ENCODE data around the gene CAMK2G.
A peak's percentile ranks its signal among the peaks of the same experiment; 100 is the strongest.
"Not testable (repeated sequence)": the region's sequence is repeated elsewhere in the genome, so short reads cannot be mapped to it uniquely, and the experiment has no call there.

Gene CAMK2G

GRCh38 chr10:73790886-73791625 is 83.3 kb downstream of the CAMK2G start:
- no peak for DNase-seq (ENCODE audit: low spot score)

DNA sequence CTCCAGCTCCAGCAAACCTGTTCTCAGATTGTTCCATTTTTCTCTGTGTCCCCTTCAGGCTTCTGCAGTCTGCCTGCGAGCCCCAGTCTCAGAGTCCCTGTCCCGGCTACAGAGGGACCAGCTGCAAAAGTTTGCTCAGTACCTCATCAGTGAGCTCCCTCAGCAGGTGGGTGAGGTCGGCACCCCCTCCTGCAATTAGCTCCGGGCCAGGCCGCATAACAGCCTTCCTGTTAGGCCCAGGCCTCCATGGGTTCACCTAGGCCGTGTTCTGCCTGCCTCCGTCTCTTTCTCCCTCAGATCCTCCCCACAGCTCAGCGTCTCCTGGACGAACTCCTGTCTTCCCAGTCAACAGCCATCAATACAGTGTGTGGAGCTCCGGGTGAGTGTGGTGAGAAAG is 84.7 kb downstream of the CAMK2G start:
- no peak for DNase-seq (ENCODE audit: low spot score)

DNA sequence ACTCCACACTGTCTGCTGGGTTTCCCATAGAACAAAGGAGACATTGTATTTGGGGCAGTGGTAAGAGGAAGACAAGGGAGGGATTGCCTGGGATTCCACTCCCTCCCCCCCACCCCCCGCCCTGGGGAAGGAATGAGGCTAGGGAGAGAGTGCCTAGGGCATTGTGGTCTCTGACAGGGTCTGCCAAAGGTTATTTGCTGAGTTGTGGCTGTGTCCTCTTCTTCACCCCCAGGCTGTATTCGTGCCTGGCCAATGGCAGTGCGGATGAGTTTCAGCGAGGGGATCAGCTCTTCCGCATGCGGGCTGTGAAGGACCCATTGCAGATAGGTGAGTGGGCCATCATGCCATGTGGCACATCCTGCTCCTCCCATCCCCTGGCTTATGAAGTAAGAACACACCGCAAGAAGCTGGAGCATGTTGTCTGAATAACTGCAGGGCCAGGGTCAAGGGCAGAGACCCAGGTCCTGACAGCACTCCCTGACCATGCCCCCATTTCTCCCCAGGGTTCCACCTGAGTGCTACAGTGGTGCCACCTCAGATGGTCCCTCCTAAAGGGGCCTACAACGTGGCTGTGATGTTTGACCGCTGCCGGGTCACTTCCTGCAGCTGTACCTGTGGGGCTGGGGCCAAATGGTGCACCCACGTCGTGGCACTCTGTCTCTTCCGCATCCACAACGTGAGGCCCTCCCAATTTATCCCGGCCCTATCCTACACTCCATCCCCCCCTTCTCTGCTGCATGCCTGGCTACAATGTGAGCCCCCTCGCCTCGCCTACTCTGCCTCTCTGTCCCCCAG is 85.3 kb downstream of the CAMK2G start:
- no peak for DNase-seq (ENCODE audit: low spot score)

- not testable (repeated sequence) for DNase-seq (ENCODE audit: low spot score)
Observed at GRCh38 chr10:73787031-73787800, 87.1 kb downstream of the CAMK2G start.

GRCh38 chr10:73786512-73786885 is 87.9 kb downstream of the CAMK2G start:
- no peak for DNase-seq (ENCODE audit: low spot score)

- no peak for DNase-seq (ENCODE audit: low spot score)
Observed at GRCh38 chr10:73785721-73786511, 88.4 kb downstream of the CAMK2G start.

DNA sequence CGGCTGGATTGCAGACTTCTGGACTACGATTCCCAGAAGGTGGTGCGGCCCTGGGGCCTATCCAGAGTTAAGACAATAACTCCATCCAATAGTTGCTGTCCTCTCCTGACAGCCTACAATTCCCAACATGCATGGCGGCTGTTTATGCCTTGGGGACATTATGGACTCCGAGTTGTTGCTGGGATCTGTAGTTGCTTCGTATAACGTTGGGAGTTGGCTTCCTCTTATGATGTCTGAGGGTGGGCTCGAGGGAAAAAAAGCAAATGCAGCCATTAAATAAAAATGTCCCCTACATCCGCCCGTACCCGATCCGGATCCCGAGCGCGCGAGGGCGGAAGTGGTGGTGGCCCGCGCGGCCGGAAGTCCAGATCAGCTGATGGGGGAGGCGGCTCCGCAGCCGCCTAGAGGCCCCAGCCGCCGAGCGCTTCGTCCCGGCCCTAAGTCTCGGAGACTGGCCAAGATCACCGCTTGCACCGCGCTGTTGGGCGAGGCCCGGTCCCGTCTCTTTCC is 89.1 kb downstream of the CAMK2G start, which contains the start of gene ZSWIM8:
TSS of gene ZSWIM8 (plus strand) at position 396 of the 510 bp plus-strand sequence. CDS start 273 bp downstream, outside the sequence.
- peak; percentile 99 for DNase-seq (ENCODE audit: low spot score)

DNA sequence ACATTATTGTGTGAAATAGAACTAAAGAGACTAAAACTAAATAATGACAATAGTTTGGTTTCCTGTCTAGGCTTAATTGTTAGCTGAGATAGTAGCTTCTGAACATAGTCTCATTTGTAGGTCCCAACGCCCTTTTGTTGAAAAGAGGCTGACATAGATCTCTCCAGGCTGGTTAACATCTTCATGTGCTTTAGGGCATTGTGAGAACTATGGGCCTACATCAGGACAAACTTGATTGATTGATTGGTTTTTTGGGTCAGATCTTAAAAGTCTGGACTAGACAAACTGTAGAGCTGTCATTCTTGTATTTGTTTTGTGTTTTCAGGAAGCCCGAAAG is 91.6 kb downstream of the CAMK2G start:
- no peak for DNase-seq (ENCODE audit: low spot score)

- peak; percentile 88 for DNase-seq (ENCODE audit: low spot score)
Observed at GRCh38 chr10:73781879-73782748, 92.2 kb downstream of the CAMK2G start, which contains the start of gene CHCHD1. TSS of gene CHCHD1 (plus strand) at chr10:73782048. CDS start at chr10:73782076, 28 bp downstream.

- no peak for DNase-seq (ENCODE audit: low spot score)
Observed at GRCh38 chr10:73781548-73781878, 92.8 kb downstream of the CAMK2G start.

DNA sequence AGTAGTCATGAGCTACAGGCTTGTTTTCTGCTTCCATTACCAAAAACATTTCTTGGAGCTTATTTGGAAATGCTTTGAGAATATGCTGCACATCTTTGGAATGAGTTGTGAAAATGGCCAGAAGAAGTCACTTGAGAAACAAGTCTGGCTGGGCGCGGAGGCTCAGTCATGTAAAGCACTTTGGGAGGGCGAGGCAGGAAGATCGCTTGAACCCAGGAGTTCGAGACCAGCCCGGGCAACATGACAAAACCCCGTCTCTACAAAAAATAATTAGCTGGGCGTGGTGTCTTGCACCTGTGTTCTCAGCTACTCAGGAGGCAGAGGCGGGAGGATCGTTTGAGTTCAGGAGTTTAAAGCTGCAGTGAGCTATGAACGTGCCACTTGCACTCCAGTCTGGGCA is 93.4 kb downstream of the CAMK2G start:
- DNase-seq (ENCODE audit: low spot score), result no peak

DNA sequence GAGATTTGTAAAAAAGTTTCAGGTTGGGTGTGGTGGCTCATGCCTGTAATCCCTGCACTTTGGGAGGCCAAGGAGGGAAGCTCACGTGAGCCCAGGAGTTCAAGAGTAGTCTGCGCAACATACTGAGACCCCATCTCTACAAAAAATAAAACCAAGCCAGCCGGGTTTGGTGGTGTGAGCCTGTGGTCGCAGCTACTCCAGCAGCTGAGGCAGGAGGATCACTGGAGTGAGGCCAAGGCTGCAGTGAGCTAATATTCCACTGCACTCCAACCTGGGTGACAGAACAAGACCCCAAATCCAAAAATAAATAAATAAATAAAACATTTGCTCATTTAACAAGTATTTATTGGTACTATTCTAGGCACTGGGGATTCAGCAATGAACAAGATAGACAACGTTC is 94.1 kb downstream of the CAMK2G start:
- no peak for DNase-seq (ENCODE audit: low spot score)

DNA sequence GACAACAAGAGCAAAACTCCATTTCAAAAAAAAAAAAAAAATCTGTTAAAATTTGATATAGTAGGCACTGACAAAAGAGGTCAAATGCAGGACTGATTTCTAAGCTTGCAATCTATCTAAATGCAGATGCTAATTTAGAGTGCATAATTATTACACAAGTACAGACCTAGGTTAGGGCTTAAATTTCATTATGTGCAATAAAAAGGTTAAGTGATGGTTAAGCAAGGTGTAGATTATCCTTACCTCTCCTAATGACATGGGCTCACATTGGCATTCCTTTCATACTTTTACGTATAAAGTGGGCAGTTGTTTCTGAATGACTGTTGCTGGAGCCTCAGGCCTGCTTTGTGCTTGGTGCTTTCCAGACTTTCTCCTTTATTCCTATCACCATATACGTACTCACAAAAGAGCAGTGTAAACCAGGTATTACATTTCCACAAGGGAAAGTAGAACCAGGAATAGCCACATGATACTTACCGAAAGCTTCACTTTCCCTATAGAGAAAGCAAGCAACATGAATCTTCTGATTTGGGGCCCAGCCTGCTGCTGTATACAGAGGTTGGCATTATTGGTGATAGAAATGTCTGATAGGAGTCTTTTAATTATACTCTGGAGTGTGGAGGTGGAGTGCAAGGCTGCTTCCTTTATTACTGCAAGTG is 94.7 kb downstream of the CAMK2G start:
- no peak for DNase-seq (ENCODE audit: low spot score)

- no peak for DNase-seq (ENCODE audit: low spot score)
Observed at GRCh38 chr10:73779018-73779417, 95.3 kb downstream of the CAMK2G start.

- DNase-seq (ENCODE audit: low spot score), result peak; percentile 49
Observed at GRCh38 chr10:73774637-73775036, 99.7 kb downstream of the CAMK2G start.

DNA sequence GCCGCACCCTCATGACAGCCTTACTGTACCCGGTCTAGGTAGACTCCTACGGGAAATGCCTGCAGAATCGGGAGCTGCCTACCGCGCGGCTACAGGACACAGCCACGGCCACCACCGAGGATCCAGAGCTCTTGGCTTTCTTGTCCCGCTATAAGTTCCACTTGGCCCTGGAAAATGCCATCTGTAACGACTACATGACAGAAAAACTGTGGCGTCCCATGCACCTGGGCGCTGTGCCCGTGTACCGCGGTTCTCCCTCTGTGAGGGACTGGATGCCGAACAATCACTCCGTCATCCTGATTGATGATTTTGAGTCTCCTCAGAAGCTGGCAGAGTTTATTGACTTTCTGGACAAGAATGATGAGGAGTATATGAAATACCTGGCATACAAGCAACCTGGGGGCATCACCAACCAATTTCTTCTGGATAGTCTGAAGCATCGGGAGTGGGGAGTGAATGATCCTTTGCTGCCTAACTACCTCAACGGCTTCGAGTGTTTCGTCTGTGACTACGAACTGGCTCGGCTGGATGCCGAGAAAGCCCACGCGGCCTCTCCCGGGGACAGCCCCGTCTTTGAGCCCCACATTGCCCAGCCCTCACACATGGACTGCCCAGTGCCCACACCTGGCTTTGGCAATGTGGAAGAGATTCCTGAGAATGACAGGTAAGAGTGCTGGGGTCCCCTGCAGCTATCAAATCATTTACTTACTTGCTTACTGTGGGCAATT is 101.0 kb downstream of the CAMK2G start:
- no peak for DNase-seq (ENCODE audit: low spot score)

- peak; percentile 65 for DNase-seq (ENCODE audit: low spot score)
Observed at GRCh38 chr10:73772281-73773151, 101.8 kb downstream of the CAMK2G start.

DNA sequence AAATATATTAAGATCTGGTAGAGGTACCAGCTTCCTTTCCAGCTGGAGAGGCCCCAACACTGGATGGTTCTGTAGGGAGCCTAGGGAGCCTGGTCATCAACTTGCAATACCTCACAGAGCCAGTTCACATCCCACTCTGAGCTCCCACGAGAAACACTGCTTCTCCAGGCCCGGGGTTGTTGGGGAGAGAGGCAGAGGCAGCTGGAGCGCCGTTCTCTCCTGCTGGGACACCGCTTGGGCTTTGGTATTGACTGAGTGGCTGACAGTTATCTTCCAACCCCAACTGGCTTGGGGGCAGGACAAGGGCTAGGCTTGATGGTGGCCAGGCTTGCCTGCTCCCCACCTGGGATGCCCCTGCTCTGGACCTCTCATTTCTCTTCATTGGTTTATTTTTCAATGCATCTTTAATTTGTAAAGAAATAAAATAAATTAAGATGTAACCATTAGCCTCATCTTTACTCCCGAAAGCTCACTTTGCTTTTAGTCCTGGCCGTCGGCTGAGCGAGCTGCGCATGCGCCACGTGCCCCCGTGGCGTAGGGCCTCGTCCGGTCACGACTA is 102.6 kb downstream of the CAMK2G start:
- peak; percentile 80 for DNase-seq (ENCODE audit: low spot score)

Data from cerebellar cortex (tissue), 1 donor.